Pons (tissue), 1 donor: Measurements from ENCODE around the gene PREX1.

ENCODE experiments used
- DNase-seq: peaks from one replicate; pipeline ENCODE4 v3.0.0-alpha.2; 2016; ENCODE audit warnings: low spot score

The PREX1 gene

GRCh38 chr20:48681873-48682426, 145.8 kb downstream of the PREX1 start:
- DNase-seq: no peak

DNA sequence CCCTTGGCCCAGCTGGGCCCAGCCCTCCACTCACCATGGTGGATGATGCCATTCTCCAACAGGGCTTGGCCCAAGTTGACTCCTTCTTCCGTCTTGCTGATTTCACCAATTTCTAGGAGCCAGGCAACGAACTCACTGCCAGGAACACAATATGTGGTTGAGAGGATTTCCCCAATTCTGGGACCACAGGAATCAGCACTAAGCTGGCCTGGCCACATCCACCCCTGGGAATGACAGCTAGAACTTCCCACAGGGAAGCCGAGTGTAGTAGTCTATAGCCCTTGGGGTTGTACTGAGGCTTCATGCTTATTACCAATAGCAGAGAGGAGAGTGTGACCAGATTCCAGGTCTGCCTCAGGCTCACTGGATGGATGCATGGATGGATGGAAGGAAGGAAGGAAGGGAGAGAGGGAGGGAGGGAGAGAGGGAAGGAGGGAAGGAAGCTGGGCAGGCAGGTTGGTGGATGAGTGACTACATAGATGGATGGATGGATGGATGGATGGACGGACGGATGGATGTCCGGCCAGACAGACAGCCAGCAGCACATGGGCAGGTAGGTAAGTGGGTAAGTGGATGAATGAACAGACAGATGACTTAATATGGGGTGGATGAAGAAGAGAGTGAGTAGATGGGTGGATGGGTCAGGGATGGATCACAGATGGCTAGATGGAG, 146.5 kb downstream of the PREX1 start:
- no peak for DNase-seq

- no peak for DNase-seq
These were observed 147.1 kb downstream of the PREX1 start for GRCh38 chr20:48680650-48681049.

DNA sequence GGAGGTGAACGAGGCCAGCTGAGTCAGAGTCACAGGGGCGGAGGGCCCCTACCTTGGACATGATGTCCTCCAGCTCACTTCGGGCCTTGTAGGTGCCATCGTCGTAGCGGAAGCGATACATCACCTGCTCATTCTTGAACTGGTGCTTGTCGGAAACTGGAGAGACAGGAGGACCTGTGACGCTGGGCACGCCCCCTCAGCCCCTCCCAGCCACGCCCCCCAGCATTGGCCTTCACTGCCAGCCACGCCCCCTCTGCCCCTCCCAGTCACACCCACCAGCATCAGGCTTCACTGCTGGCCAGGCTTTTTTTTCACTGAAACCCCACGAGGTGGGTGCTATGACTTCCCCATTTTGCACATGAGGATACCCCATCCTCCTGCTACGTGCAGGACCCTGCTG, 148.2 kb downstream of the PREX1 start:
- no peak for DNase-seq

GRCh38 chr20:48679011-48679410, 148.8 kb downstream of the PREX1 start:
- DNase-seq: no peak

GRCh38 chr20:48678421-48678820, 149.4 kb downstream of the PREX1 start:
- DNase-seq: no peak

DNA sequence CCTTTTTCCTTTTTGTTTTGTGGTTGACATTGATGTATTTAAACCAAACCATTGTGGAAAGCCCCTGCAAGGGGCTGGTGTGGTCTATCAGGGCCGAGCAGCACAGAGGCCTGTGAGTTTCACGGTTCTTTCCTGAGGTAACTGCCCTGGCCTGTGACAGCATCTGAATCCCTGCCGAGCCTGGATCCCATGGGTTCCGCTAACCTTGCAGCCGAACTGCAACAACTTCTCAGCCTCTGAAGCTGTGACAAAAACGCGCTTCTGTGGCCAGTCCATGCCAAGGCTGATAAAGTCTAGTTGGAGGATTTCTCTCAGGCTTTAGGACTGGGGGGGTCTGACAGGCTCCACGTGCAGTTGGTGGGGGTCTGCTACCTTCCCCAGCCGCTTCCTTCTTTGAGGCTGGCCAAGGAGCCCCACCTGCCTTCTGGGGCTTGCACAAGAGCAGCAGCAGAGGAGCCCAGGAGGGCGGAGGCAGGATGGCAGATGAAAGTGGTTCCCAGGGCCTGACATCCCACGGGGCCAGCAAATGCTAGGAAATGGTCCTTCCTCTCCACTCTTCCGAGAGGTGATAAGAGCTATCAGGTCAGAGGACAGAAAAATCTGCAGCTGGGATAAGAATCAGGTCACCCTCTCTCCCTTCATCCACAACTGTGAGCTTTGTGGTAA, 150.9 kb downstream of the PREX1 start:
- DNase-seq: no peak

DNA sequence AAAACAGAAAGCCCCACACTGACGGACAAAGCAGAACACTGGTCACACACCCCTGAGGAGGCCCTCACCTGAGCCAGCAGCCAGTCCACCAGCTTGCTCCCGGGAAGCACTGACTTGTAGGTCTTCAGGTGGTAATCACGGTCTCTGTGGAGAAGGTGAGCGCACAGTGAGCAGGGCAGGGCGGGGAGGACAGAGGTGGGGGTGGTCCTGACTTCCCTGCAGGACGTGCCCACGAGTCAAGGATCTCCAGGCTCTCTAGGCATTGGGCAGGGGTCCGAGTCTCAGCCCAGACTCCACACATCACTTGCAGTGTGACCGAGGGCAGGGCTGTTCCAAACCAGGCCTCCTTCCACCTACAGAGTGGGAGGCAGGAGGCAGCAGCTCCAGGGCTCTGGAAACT, 151.7 kb downstream of the PREX1 start:
- DNase-seq: no peak

DNA sequence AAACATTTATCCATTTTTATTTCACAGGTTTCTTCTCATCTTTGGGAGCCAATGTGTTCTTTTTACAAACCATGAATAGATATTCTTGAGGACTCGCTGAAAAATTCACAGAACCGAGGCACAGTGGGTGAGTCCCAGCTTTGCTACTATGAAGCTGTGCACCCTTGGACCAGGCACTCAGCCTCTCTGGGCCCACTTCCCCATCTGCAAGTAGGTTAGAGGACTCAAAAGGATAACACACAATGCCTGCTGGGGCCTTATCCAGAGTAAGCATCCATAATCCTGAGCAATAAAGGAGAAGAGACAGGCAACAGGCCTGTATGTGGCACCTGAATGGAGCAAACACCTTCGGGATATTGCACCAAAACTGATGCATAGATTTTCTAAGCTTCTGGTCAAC, 153.3 kb downstream of the PREX1 start:
- no peak for DNase-seq

GRCh38 chr20:48673507-48673906, 154.3 kb downstream of the PREX1 start:
- DNase-seq: no peak

DNA sequence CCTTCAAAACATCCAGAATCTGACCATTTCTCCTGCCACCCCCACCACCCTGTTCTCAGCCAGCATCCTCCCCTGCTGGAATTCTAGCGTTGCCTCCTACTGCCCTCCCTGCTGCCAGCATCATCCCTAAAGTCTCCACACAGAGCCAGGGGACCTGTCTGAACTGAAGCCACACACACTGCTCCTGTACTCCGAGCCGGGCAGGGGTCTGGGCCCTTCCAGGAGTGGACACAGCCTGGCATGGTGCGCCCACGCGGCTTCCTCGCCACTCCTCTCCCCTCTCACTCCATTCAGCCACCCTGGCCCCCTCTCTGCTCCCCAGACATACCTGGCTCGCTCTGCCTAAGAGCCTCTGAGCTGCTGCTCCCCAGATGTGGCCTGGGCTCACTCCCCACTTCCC, 155.5 kb downstream of the PREX1 start:
- DNase-seq: no peak

- DNase-seq: no peak
These were observed 156.7 kb downstream of the PREX1 start for GRCh38 chr20:48671141-48671540.

DNA sequence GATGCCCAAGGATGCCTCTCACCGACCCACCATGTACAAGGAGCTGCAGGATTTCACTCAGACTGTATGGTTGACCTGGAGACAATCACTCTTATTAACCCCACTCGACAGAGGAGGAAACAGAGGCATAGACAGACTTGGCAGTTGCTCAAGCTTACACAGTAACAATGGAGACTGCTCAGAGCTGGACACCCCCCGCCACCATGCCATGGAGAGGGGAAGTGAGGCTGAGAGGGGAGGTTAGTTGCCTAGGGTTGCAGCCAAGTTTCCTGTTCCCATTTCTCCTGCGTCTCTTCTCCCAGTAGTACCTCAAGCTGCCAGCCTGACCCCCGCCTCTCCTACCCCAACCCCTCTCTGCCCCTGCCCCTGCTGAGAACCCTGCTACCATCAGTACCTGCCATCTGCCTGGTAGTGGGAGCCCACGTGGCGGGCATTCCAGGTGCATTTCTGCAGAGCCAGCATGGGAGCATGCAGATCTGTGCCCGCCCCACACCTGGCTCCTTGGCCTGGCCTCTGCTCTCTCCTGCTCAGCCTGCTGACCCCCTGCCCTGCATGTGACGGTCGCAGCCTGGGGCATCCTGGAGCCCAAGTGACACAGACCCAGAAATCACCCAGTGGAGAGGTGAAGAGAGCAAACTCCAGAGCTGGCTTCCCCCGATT, 157.7 kb downstream of the PREX1 start:
- no peak for DNase-seq

DNA sequence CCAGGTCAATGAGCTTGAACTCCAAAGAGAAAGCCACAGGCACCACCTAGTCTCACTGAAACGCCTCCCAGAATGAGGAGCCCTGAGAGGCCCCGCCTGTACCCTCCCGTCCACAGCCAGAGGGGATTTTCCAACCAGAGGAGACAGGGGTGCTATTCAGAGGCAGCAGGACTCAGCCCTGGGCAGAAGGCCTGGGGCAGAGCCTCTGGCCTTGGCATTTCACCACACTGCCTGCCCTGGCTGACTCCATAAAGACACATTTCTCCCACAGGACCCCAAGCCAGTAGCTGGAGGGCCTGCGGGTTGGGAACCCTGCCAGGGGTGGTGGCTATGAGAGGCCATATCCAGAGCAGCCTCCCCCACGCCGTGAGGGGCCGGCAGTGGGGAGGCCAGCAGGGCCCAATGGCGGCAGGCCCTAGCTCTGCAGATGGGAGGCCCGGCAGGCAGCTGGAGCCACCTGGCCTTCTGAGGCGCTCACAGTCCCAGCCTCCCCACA, 159.3 kb downstream of the PREX1 start:
- DNase-seq: peak; percentile 83

DNA sequence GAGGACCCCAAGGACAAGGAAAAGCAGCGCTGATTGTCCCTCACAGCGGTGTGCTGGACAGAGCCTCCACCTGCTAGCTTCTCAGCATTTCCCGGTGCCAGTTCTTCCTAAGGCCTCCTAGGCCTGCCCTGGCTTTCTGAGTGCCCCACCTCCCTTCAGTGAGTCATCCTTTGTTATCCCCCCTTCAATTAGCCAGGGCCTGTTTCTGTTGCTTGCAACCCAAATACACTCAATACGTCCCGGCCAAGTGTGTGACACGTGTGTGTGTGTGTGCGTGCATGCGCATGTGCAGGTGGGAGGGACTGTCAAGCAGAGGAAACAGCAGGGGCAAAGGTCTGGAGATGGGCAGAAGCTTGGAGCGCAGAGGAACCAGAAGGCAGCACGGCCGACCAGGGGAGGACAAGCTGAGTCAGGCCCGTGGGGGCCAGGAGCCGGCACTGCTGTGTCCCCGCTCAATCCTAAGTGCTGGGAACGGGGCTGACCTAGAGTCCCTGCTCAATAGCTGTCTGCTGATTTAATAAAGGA, 159.8 kb downstream of the PREX1 start:
- DNase-seq: no peak

GRCh38 chr20:48667481-48667880, 160.3 kb downstream of the PREX1 start:
- no peak for DNase-seq

DNA sequence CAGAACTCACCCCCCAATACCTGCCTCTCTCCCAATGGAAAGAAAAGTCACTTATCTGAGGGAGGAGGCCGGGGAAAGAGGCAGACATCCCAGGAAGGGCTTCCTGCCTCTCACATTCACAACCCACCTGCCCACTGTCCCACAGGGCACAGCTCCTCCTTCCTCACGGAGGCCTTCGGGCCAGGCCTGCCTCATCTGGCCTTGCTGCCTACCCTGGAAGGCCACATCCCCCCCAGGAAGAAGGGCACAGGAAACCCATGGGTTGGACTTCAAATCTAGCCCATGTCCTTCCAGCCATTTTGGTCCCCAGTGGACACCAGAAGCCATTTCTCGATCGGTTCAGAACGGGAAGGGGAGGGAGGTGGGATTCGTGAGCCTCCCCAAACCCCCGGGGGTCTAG, 162.0 kb downstream of the PREX1 start:
- no peak for DNase-seq

DNA sequence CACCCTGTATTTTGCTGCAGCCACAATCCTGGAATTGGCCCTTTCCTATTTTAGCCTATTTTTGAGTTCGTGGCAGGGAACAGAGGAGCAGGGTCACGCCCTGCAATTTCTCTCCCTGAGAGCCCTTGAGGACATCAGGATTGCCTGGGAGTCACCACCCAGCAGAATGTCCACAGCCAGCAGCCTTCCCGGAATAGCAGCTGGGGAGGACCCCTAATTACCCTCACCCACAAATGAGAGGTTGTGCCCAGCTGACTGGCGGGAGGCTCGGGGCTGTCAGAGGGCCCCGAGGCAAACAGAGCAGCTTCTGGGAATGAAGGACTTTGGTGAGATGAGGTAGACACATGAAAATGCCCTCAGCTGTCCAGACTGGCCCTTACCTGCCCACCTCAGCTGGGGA, 165.1 kb downstream of the PREX1 start:
- no peak for DNase-seq

GRCh38 chr20:48661575-48662455, 166.0 kb downstream of the PREX1 start:
- DNase-seq: no peak

DNA sequence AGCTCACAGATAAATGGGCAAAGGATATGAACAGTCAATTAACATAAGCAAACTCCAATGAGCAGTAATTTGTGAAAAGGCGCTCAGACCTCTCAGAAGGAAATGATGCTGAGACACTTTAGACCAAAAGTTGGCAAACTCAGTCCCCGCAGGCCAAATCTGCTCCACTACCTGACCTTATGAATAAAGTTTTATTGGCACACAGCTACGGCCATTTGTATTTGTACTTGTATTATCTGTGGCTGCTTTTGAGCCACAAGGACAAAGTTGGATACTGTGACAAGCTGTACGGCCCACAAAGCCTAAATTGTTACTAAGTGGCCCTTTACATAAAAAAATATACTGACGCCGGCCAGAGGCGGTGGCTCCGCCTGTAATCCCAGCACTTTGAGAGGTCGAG, 167.0 kb downstream of the PREX1 start:
- DNase-seq: no peak

DNA sequence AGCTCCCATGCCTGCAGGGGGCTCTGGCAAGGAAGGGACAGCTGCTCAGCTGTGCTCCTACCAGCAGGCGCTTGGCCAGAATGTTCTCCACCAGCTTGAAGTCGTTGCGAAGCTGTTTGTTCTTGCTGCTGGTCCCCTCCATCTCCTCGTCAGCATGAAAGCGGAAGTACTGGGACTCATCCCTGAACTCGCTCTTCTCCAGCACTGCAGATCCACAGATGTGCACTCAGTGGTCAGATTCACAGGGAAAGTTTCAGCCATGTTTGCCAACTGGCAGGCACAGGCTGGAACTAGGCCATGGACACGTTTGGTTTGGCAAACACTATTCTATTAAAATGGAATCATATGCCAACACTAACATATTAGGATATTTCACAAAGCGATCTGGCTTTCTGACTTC, 167.9 kb downstream of the PREX1 start:
- no peak for DNase-seq

DNA sequence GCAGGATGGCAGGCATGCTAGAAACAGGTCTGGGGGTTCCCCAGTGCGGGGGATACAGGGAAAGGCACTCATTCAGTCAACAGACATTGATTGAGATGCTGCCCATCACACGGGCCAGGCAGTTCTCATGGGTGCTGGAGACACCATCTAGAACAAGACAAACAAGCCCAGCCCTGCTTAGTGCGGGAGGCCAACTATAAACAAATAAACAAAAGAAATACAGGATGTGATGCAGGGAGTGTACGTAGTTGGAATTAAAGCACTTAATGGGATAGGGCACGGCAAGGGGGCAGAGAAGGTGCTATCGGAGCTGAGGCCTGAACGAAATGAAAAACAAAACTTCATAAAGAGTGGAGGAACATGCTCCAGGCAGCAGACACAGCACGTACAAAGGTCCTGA, 169.3 kb downstream of the PREX1 start:
- DNase-seq: no peak
